H9 (cell line): ENCODE measurements around the gene PGBD1. TPM values are rescaled to one million over a fixed set of nuclear protein-coding genes. Genes with fewer than 3 reads are reported as not detected.

Source experiments
- DNase-seq: peaks from one replicate; pipeline ENCODE4 v3.0.0-alpha.2; 2017
- H2AFZ ChIP-seq: one replicate; pipeline ENCODE4 v1.6.1; 2013; ENCODE audit warnings: mild to moderate bottlenecking, low read length, control low read depth, moderate library complexity
- H2AK5ac ChIP-seq: 2 replicates; pipeline ENCODE4 v1.6.1; 2013; ENCODE audit warnings: low read length, control low read depth, mixed read lengths; ENCODE audit not compliant: insufficient read length
- H2BK120ac ChIP-seq: one replicate; pipeline ENCODE4 v1.6.1; 2013; ENCODE audit warnings: low read depth, mild to moderate bottlenecking, low read length, control low read depth, inconsistent platforms; ENCODE audit not compliant: poor library complexity, severe bottlenecking
- H2BK12ac ChIP-seq: 2 replicates; pipeline ENCODE4 v1.6.1; 2013; ENCODE audit warnings: low read length, control low read depth, mixed read lengths, low read depth; ENCODE audit not compliant: insufficient read length
- H2BK15ac ChIP-seq: 2 replicates; pipeline ENCODE4 v1.6.1; 2013; ENCODE audit warnings: low read depth, low read length, control low read depth
- H2BK20ac ChIP-seq: one replicate; pipeline ENCODE4 v1.6.1; 2013; ENCODE audit warnings: low read depth, mild to moderate bottlenecking, low read length, control low read depth, inconsistent platforms; ENCODE audit not compliant: poor library complexity, severe bottlenecking
- H2BK5ac ChIP-seq: 2 replicates; pipeline ENCODE4 v1.6.1; 2013; ENCODE audit warnings: low read length, control low read depth, mixed read lengths; ENCODE audit not compliant: insufficient read length
- H3K14ac ChIP-seq: 2 replicates; pipeline ENCODE4 v1.6.1; 2013; ENCODE audit warnings: low read length, control low read depth; ENCODE audit not compliant: insufficient read depth
- H3K18ac ChIP-seq: 2 replicates; pipeline ENCODE4 v1.6.1; 2013; ENCODE audit warnings: low read depth, mild to moderate bottlenecking, mixed read lengths, low read length, control low read depth; ENCODE audit not compliant: insufficient read length
- H3K23ac ChIP-seq: 2 replicates; pipeline ENCODE4 v1.6.1; 2013; ENCODE audit warnings: low read length, control low read depth, mixed read lengths, low read depth; ENCODE audit not compliant: insufficient read length
- H3K23me2 ChIP-seq: 2 replicates; pipeline ENCODE4 v1.6.1; 2013; ENCODE audit warnings: low read depth, mild to moderate bottlenecking, mixed read lengths, low read length, control low read depth; ENCODE audit not compliant: insufficient read length, poor library complexity, severe bottlenecking
- H3K27ac ChIP-seq: 2 replicates; pipeline ENCODE4 v1.5.1; 2013; ENCODE audit warnings: low read length, control low read depth, mixed read lengths, low read depth; ENCODE audit not compliant: insufficient read length
- H3K27me3 ChIP-seq: 2 replicates; pipeline ENCODE4 v1.6.1; 2013; ENCODE audit warnings: low read length, control low read depth, inconsistent platforms; ENCODE audit not compliant: insufficient read depth
- H3K4ac ChIP-seq: 2 replicates; pipeline ENCODE4 v1.6.1; 2013; ENCODE audit warnings: low read depth, mild to moderate bottlenecking, control low read depth, inconsistent platforms, low read length, moderate library complexity
- H3K4me1 ChIP-seq: 2 replicates; pipeline ENCODE4 v1.6.1; 2013; ENCODE audit warnings: low read length, control low read depth, inconsistent platforms; ENCODE audit not compliant: insufficient read depth
- H3K4me2 ChIP-seq: 2 replicates; pipeline ENCODE4 v1.6.1; 2013; ENCODE audit warnings: low read length, control low read depth, mixed read lengths; ENCODE audit not compliant: insufficient read length, insufficient read depth
- H3K56ac ChIP-seq: 2 replicates; pipeline ENCODE4 v1.6.1; 2013; ENCODE audit warnings: low read depth, mild to moderate bottlenecking, mixed read lengths, low read length, control low read depth; ENCODE audit not compliant: insufficient read length
- H3K79me1 ChIP-seq: 2 replicates; pipeline ENCODE4 v1.6.1; 2013; ENCODE audit warnings: low read depth, mild to moderate bottlenecking, moderate library complexity, low read length, control low read depth, inconsistent platforms; ENCODE audit not compliant: insufficient read depth, poor library complexity, severe bottlenecking
- H3K79me2 ChIP-seq: 2 replicates; pipeline ENCODE4 v1.6.1; 2013; ENCODE audit warnings: low read length, control low read depth, inconsistent platforms; ENCODE audit not compliant: insufficient read depth
- H3K9ac ChIP-seq: 2 replicates; pipeline ENCODE4 v1.6.1; 2013; ENCODE audit warnings: low read length, control low read depth, mixed read lengths; ENCODE audit not compliant: insufficient read length; ENCODE audit errors: extremely low read depth
- H3K9me3 ChIP-seq: one replicate; pipeline ENCODE4 v1.6.1; 2013; ENCODE audit warnings: low read depth, low read length, inconsistent platforms; ENCODE audit not compliant: control insufficient read depth
- H3T11ph ChIP-seq: one replicate; pipeline ENCODE4 v1.6.1; 2013; ENCODE audit warnings: mild to moderate bottlenecking, low read length, control low read depth, inconsistent platforms
- H4K20me1 ChIP-seq: one replicate; pipeline ENCODE4 v1.6.1; 2013; ENCODE audit not compliant: control insufficient read depth, insufficient read length, insufficient read depth
- H4K5ac ChIP-seq: 2 replicates; pipeline ENCODE4 v1.6.1; 2013; ENCODE audit warnings: low read depth, mild to moderate bottlenecking, mixed read lengths, low read length, control low read depth; ENCODE audit not compliant: insufficient read length
- H4K8ac ChIP-seq: replicated peaks from 2 replicates; pipeline ENCODE4 v1.6.1; 2013; ENCODE audit warnings: low read length, control low read depth, mixed read lengths, low read depth; ENCODE audit not compliant: insufficient read length
- H4K91ac ChIP-seq: 2 replicates; pipeline ENCODE4 v1.6.1; 2013; ENCODE audit warnings: low read depth, mild to moderate bottlenecking, moderate library complexity, mixed read lengths, low read length, control low read depth; ENCODE audit not compliant: insufficient read length
- H3K27ac Mint-ChIP-seq, 3 experiments: 2 replicates in 2 of 3; 3 replicates in 1 of 3; pipeline ENCODE4 v1.8.0; 2020 to 2021; ENCODE audit warnings: mixed read lengths in 3 of 3, mild to moderate bottlenecking in 1 of 3, moderate library complexity in 1 of 3
- H3K27me3 Mint-ChIP-seq: 2 replicates; pipeline ENCODE4 v1.8.0; 2021; ENCODE audit warnings: low read depth, mild to moderate bottlenecking, moderate library complexity, mixed read lengths
- H3K36me3 Mint-ChIP-seq, 3 experiments: 2 replicates in 2 of 3; 3 replicates in 1 of 3; pipeline ENCODE4 v1.8.0; 2020 to 2021; ENCODE audit warnings: low read depth in 3 of 3, mixed read lengths in 3 of 3; ENCODE audit not compliant: insufficient read depth in 1 of 3
- H3K4me1 Mint-ChIP-seq, 2 experiments: 2 replicates each; pipeline ENCODE4 v1.8.0; 2020; ENCODE audit warnings: mixed read lengths in 2 of 2
- H3K4me3 Mint-ChIP-seq, 2 experiments: 2 replicates in 1 of 2; 3 replicates in 1 of 2; pipeline ENCODE4 v1.8.0; 2020 to 2021; ENCODE audit warnings: mild to moderate bottlenecking in 2 of 2, mixed read lengths in 2 of 2, moderate library complexity in 1 of 2
- H3K9me3 Mint-ChIP-seq, 2 experiments: 2 replicates in 1 of 2; 3 replicates in 1 of 2; pipeline ENCODE4 v1.8.0; 2020; ENCODE audit warnings: mild to moderate bottlenecking in 2 of 2, mixed read lengths in 2 of 2, moderate library complexity in 1 of 2
- WGBS: extraction: QIAGEN DNeasy Blood & Tissue Kit; methylation state at CpG from one replicate; pipeline ENCODE4 v1.1.7; 2013; ENCODE audit warnings: missing lambda C conversion rate, low lambda C conversion rate, mixed read lengths; ENCODE audit not compliant: insufficient read length; ENCODE audit errors: extremely low coverage; 5-methylcytosine and 5-hydroxymethylcytosine counted together
- total RNA-seq: library from RNA; stranded (reverse); gene quantifications from 2 replicates; pipeline ENCODE4 v1.2.1, GENCODE V29; 2021
- TF ChIP-seq, protein P1 (sequence below): fragments of 200-600 bp; sonication (generic); conservative IDR thresholded peaks from 3 replicates; pipeline ENCODE4 v1.8.0; 2021; ENCODE audit warnings: antibody characterized with exemption, mild to moderate bottlenecking

Gene PGBD1
- total RNA-seq, 1 experiment from 2014 or later, result 10.1 TPM

- H3K9me3 Mint-ChIP-seq, result no peaks in the 10 kb centered on the region
- no peak overlapping the region for H3T11ph ChIP-seq
- H3K9ac ChIP-seq, result no peak overlapping the region
- no peak overlapping the region for H3K56ac ChIP-seq
- H3K23ac ChIP-seq, result no peak overlapping the region
- H3K27me3 Mint-ChIP-seq, result peaks cover 5% of the 10 kb centered on the region
- no peaks in the 10 kb centered on the region for H3K4me1 ChIP-seq
- no peak overlapping the region for H3K14ac ChIP-seq
- H4K20me1 ChIP-seq, result no peaks in the 10 kb centered on the region
- H3K79me1 ChIP-seq, result no peaks in the 10 kb centered on the region
- H3K9me3 ChIP-seq, result no peaks in the 10 kb centered on the region
- H2BK5ac ChIP-seq, result no peak overlapping the region
- H4K91ac ChIP-seq, result no peak overlapping the region
- H3K36me3 Mint-ChIP-seq, result peaks cover 0 to 7% (median 0%) of the 10 kb centered on the region in 3 experiments; a peak in 2 of 7 replicates
- H2BK20ac ChIP-seq, result no peak overlapping the region
- no peak for DNase-seq
- no CpG with 5 or more reads among the region's 1 CpG for WGBS
- H4K8ac ChIP-seq, result no peak overlapping the region
- no peaks in the 10 kb centered on the region for H3K27me3 ChIP-seq
- peaks cover 13 to 14% of the 10 kb centered on the region in 2 experiments for H3K4me1 Mint-ChIP-seq
- TF ChIP-seq, protein P1, sequence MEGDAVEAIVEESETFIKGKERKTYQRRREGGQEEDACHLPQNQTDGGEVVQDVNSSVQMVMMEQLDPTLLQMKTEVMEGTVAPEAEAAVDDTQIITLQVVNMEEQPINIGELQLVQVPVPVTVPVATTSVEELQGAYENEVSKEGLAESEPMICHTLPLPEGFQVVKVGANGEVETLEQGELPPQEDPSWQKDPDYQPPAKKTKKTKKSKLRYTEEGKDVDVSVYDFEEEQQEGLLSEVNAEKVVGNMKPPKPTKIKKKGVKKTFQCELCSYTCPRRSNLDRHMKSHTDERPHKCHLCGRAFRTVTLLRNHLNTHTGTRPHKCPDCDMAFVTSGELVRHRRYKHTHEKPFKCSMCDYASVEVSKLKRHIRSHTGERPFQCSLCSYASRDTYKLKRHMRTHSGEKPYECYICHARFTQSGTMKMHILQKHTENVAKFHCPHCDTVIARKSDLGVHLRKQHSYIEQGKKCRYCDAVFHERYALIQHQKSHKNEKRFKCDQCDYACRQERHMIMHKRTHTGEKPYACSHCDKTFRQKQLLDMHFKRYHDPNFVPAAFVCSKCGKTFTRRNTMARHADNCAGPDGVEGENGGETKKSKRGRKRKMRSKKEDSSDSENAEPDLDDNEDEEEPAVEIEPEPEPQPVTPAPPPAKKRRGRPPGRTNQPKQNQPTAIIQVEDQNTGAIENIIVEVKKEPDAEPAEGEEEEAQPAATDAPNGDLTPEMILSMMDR, result no peak
- no peak overlapping the region for H2AFZ ChIP-seq
- H3K4me2 ChIP-seq, result no peak overlapping the region
- H3K27ac Mint-ChIP-seq, result no peak overlapping the region
- no peak overlapping the region for H3K4me3 Mint-ChIP-seq
- H4K5ac ChIP-seq, result no peak overlapping the region
- no peak overlapping the region for H2BK120ac ChIP-seq
- H3K4ac ChIP-seq, result no peak overlapping the region
- peaks cover 4% of the 10 kb centered on the region for H3K23me2 ChIP-seq
- H2BK15ac ChIP-seq, result no peak overlapping the region
- H3K18ac ChIP-seq, result no peak overlapping the region
- H2AK5ac ChIP-seq, result no peak overlapping the region
- no peak overlapping the region for H3K27ac ChIP-seq
- peaks cover 3% of the 10 kb centered on the region; the same call in 1 of the 2 replicates for H3K79me2 ChIP-seq
- H2BK12ac ChIP-seq, result no peak overlapping the region
These were observed 27.3 kb upstream of the PGBD1 start for GRCh38 chr6:28254121-28254519.
